PFSK-1 (cell line): ENCODE data around the gene GFM1.

Source experiments
- POLR2AphosphoS5 ChIP-seq: IDR thresholded peaks from 2 replicates; pipeline ENCODE4 v1.6.1; 2012; ENCODE audit warnings: low read depth, mild to moderate bottlenecking, control low read depth, low read length, moderate library complexity
- REST ChIP-seq, 2 experiments: IDR thresholded peaks; 2 replicates each; pipeline versions ENCODE4 v1.6.1 to v1.8.0; 2011 to 2012; ENCODE audit warnings: low read depth in 2 of 2, low read length in 2 of 2, control low read depth in 1 of 2, inconsistent platforms in 1 of 2, mild to moderate bottlenecking in 1 of 2, moderate library complexity in 1 of 2; ENCODE audit not compliant: insufficient read depth in 1 of 2
- TAF1 ChIP-seq: IDR thresholded peaks from 2 replicates; pipeline ENCODE4 v1.6.1; 2012; ENCODE audit warnings: low read length, control low read depth, borderline replicate concordance; ENCODE audit not compliant: insufficient read depth

GRCh38 chr3:158710601-158711000, 66.3 kb downstream of the GFM1 start:
- TF ChIP-seq TAF1 (no peak), REST (IDR thresholded peaks at IDR 0.05; ENCODE audit: insufficient read depth in 1 of 2, low read depth in 2 of 2, low read length in 2 of 2) (no peak), POLR2AphosphoS5 (no peak)
